HepG2 (cell line): ENCODE data around the gene NBEAL2. TPM values are rescaled to one million over a fixed set of nuclear protein-coding genes. Genes with fewer than 3 reads are reported as not detected.

ENCODE experiments used
- AFF4 ChIP-seq: sonication (generic); formaldehyde crosslinking; IDR thresholded peaks from 2 replicates; pipeline ENCODE4 v1.4.0; 2020; ENCODE audit warnings: missing genetic modification reagents
- GATAD1 ChIP-seq: IDR thresholded peaks from 2 replicates; pipeline ENCODE4 v1.6.1; 2016; ENCODE audit warnings: missing genetic modification reagents, missing compliant biosample characterization
- IKZF5 ChIP-seq: IDR thresholded peaks from 2 replicates; pipeline ENCODE4 v1.6.1; 2018; ENCODE audit warnings: missing genetic modification reagents, mild to moderate bottlenecking, missing compliant biosample characterization
- MXD4 ChIP-seq: IDR thresholded peaks from 2 replicates; pipeline ENCODE4 v1.6.1; 2016; ENCODE audit warnings: mild to moderate bottlenecking, missing biosample characterization, missing genetic modification reagents
- PAXIP1 ChIP-seq: sonication (generic); formaldehyde crosslinking; conservative IDR thresholded peaks from 2 replicates; pipeline ENCODE4 v1.4.0; 2020; ENCODE audit warnings: mild to moderate bottlenecking, missing genetic modification reagents, moderate library complexity
- PRDM4 ChIP-seq: sonication (generic); formaldehyde crosslinking; IDR thresholded peaks from 2 replicates; pipeline ENCODE4 v1.9.0; 2021; ENCODE audit warnings: missing genetic modification reagents, borderline replicate concordance
- SAP130 ChIP-seq: IDR thresholded peaks from 2 replicates; pipeline ENCODE4 v1.6.1; 2016; ENCODE audit warnings: low read depth
- SOX5 ChIP-seq: IDR thresholded peaks from 2 replicates; pipeline ENCODE4 v1.6.1; 2016; ENCODE audit warnings: borderline replicate concordance
- STAT6 ChIP-seq: sonication (generic); formaldehyde crosslinking; IDR thresholded peaks from 2 replicates; pipeline ENCODE4 v1.4.0; 2020; ENCODE audit warnings: missing genetic modification reagents, mild to moderate bottlenecking, borderline replicate concordance
- ZMYM4 ChIP-seq: sonication (generic); formaldehyde crosslinking; IDR thresholded peaks from 2 replicates; pipeline ENCODE4 v1.8.1; 2023; ENCODE audit warnings: mild to moderate bottlenecking, missing genetic modification reagents
- ZSCAN25 ChIP-seq: sonication (generic); formaldehyde crosslinking; IDR thresholded peaks from 2 replicates; pipeline ENCODE4 v1.8.0; 2022; ENCODE audit warnings: mild to moderate bottlenecking, missing genetic modification reagents
- polyA plus RNA-seq, 8 experiments: library from polyadenylated mRNA; depleted of rRNA in 3 of 8; stranded (reverse) in 7 of 8; unstranded in 1 of 8; fragments of >200 nt; fragmentation: Illumina TruSeq in 4 of 8; extraction: Trizol in 4 of 8; gene quantifications; 2 replicates each; pipeline versions ENCODE4 v1.2.1 to v1.2.3, GENCODE V29; 2011 to 2016; ENCODE audit warnings: low read depth in 4 of 8, missing spikeins in 1 of 8, mixed read lengths in 1 of 8; ENCODE audit not compliant: insufficient read depth in 1 of 8
- total RNA-seq, 5 experiments: library from RNA; depleted of rRNA; stranded (reverse); fragments of >200 nt; fragmentation: Illumina TruSeq; extraction: Trizol; gene quantifications; 2 replicates each; pipeline ENCODE4 v1.2.3, GENCODE V29; 2016; ENCODE audit warnings: low read depth in 1 of 5

Gene NBEAL2
- total and polyA plus RNA-seq, 2 of the 13 experiments (the other 11 are each of a cell fraction or from before 2014, with no cell fraction given), result 9.7 to 12.4 TPM

DNA sequence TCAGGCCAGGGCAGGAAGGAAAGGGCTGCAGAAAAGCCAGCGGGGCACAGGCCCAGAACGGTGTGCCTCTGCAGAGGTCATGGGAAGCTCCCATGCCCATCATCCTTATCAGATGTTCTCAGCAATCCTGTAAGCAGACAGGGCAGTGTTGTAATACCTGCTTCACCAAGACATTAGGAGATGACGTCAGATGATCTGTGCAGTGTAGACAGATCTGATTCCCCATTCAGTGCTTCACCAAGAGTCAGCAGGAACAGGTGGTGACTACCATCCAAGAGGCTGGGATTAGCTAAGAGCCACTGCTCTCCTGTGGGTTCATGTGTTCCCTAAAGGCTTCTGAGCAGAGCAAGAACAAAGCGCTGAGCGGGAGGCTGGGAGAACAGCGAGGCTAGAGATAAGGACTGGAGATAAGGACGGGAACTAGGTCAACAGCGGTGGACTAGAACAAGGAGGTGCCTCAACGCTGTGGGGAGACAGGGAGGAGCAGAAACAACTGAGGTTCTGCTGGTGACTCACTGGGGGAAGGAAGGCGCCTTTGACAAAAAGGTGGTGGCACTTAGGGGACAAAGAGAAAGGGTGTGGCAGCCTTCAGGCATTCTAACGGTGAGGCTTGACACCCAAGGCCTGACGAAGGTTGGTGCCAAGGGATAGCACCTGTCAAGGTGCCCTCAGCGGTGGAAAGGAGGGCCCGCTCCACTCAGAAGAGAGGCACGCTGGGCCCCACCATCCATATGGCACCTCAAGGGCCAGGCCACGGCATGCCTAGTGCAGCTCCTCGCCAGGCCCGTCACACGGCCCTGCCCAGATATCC, 31.3 kb upstream of the NBEAL2 start (continued):
- TF ChIP-seq PAXIP1 (peak; percentile 58; the same call in 1 of the 2 replicates), AFF4 (CRISPR knock-in tag) (0 out of 2 replicates have a peak, but pooled peaks have one; percentile 62), SAP130 (peak; percentile 63; the same call in 1 of the 2 replicates), MXD4 (CRISPR knock-in tag) (0 out of 2 replicates have a peak, but pooled peaks have one; percentile 55), PRDM4 (CRISPR knock-in tag) (no peak), IKZF5 (0 out of 2 replicates have a peak, but pooled peaks have one; percentile 57), STAT6 (CRISPR knock-in tag) (no peak), ZMYM4 (peak; percentile 17; the same call in 1 of the 2 replicates), GATAD1 (CRISPR knock-in tag) (peak; percentile 57; the same call in 1 of the 2 replicates), ZSCAN25 (0 out of 2 replicates have a peak, but pooled peaks have one; percentile 58), SOX5 (CRISPR knock-in tag) (peak; percentile 74)
